Fibroblast of the aortic adventitia (primary cell): ENCODE results near the gene CENPV. TPM values are rescaled to one million over a fixed set of nuclear protein-coding genes. Genes with fewer than 3 reads are reported as not detected.

Experiments used
- DNase-seq: peaks from one replicate; pipeline ENCODE4 v3.0.0-alpha.2; 2010; ENCODE audit warnings: low read depth
- H3K4me3 ChIP-seq: 2 replicates; pipeline ENCODE4 v1.5.1; 2011; ENCODE audit warnings: low read depth, mild to moderate bottlenecking, control low read depth, low read length, moderate library complexity
- total RNA-seq: library from RNA; depleted of rRNA; stranded (reverse); fragments of >200 nt; gene quantifications from 2 replicates; pipeline ENCODE4 v1.2.3, GENCODE V29; 2012; ENCODE audit warnings: low replicate concordance
- TF ChIP-seq, protein P1 (sequence below): IDR thresholded peaks from 2 replicates; pipeline ENCODE4 v1.5.1; 2011; ENCODE audit warnings: mild to moderate bottlenecking, low read length, control low read depth, inconsistent platforms; ENCODE audit not compliant: insufficient read depth

Gene CENPV
- total RNA-seq, 1 donor: 10.2 TPM

DNA sequence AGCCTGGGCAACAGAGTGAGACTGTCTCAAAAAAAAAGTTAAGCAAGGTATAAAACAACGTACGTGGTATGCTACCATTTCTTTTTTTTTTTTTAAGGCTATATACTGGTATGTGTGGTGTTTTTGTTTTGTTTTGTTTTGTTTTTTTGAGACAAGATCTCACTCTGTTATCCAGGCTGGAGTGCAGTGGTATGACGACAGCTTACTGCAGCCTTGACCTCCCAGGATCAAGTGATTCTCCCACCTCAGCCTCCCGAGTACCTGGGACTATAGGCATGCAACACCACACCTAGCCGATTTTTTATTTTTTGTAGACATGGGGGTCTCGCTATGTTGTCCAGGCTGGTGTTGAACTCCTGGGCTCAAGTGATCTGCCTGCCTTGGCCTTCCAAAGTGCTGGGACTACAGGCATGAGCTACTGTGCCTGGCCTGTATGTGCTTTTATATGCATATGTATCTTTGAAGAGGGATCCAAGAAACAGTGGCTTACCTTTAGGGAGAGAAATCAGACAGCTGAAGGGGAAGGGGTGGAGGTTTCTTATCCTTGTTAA lies 6.5 kb downstream of the CENPV start:
- DNase-seq: no peak
- TF ChIP-seq, protein P1, sequence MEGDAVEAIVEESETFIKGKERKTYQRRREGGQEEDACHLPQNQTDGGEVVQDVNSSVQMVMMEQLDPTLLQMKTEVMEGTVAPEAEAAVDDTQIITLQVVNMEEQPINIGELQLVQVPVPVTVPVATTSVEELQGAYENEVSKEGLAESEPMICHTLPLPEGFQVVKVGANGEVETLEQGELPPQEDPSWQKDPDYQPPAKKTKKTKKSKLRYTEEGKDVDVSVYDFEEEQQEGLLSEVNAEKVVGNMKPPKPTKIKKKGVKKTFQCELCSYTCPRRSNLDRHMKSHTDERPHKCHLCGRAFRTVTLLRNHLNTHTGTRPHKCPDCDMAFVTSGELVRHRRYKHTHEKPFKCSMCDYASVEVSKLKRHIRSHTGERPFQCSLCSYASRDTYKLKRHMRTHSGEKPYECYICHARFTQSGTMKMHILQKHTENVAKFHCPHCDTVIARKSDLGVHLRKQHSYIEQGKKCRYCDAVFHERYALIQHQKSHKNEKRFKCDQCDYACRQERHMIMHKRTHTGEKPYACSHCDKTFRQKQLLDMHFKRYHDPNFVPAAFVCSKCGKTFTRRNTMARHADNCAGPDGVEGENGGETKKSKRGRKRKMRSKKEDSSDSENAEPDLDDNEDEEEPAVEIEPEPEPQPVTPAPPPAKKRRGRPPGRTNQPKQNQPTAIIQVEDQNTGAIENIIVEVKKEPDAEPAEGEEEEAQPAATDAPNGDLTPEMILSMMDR: no peak
- H3K4me3 ChIP-seq: no peak overlapping the region

DNA sequence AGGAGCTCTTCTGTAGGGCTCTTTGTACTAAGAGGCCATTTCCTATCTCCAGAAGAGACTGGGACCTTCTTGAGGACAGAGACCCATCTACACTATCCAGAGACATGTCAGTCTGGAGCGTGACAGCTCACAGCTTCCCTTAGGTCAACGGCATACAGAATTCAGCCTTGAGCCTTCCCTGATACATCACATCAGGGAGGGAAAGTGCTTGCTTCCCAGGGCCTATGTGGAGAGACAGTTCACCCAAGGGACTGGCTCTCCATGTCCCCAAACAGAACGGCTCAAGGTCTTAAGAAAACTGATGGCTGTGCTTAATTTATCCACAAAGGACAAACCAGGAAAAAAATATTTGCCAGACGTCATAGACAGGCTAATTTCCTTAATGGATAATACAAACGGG lies 7.7 kb downstream of the CENPV start:
- H3K4me3 ChIP-seq: no peak overlapping the region
- TF ChIP-seq, protein P1: no peak
- no peak for DNase-seq

DNA sequence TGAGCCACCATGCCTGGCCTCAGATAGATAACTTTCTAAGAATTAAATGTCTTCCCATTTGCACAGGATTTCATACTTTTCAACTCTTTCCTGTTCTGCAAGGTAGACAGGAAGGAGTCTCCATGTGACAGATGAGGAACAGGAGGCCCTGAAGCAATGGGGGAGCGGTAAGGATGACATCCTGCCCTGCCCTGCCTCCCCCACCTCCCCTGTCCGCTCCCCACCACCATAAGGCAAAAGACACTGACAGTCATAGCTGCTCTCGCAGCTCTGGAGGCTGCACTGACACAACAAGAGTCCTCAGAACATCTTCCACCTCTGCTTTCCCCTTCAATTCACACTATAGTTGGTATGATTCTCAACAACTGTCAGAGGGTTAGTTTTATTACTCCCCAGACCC lies 9.7 kb downstream of the CENPV start:
- no peak for DNase-seq

DNA sequence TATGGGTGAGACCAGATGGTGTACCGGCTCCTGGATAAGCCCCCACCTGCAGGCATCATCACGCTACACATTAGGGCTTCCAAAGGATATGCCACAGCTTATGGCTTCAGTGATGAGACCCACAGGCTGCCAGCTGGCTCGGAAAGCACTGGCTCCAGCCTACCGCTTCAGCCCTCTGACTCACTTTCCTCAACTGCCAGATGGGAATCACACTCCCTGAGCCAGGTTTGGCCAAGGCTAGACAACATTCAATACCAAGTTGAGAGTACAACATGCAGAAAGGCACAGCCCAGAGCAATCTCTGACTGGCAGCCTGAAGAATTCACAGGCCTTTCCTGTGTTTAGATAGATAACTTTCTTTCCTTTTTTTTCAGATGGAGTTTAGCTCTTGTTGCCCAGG lies 10.3 kb downstream of the CENPV start:
- DNase-seq: peak; percentile 78
- H3K4me3 ChIP-seq: no peak overlapping the region
- TF ChIP-seq, protein P1: no peak

More for the DNA sequence above, 9.7 kb downstream of the CENPV start:
- H3K4me3 ChIP-seq: no peak overlapping the region
- TF ChIP-seq, protein P1: no peak

DNA sequence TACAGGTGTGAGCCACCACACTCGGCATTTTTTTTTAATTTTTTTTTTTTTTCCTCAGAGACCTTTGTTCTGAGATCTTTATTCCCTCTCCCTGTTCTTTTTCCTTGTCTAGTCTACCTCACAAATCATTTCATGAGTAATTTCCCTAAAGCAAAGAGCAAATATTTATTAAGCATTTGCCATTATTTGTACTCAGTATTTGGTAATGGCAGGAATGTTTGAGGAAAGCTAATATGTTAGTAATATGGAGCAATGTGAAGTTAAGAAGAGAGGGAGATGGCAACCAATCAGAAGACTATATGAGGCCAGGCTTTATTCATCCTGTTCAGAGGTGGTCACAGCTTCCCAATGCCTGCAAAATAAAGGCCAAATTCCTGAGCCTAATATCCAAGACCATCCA lies 13.3 kb downstream of the CENPV start:
- TF ChIP-seq, protein P1: no peak
- DNase-seq: no peak
- H3K4me3 ChIP-seq: no peak overlapping the region

DNA sequence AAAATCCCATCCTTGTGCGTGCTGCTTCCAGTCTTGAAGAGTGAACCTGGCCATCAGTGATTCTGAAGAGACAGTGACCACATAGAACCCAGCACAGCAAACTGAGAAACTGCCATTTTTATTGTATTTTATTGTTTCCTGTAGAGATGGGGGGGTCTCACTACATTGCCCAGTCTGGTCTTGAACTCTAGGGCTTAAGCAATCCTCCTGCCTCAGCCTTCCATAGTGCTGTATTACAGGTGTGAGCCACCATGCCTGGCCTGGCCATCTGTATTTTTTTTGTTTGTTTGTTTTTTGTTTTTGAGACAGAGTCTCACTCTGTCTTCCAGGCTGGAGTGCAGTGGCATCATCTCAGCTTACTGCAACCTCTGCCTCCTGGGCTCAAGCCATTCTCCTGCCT lies 13.9 kb downstream of the CENPV start:
- TF ChIP-seq, protein P1: no peak
- no peak overlapping the region for H3K4me3 ChIP-seq
- DNase-seq: no peak

DNA sequence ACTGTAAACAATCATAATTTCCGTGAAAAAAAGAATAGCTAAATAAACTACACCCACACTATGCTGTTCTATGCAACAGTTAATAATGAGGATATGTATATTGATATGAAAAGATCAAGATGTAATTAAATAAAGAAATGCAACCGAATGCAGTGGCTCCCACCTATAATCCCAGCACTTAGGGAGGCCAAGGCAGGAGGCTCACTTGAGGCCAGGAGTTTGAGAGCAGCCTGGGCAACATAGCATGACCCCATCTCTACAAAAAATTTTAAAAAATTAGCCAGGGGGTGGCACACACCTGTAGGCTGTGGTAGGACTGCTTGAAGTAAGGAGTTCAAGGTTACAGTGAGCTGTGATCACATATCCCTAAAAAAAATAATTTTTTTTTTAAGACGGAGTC lies 14.9 kb downstream of the CENPV start:
- TF ChIP-seq, protein P1: no peak
- no peak overlapping the region for H3K4me3 ChIP-seq
- no peak for DNase-seq
